LNCaP clone FGC (cell line): ENCODE measurements around the gene DNAH12.
"Not testable (repeated sequence)": the region's sequence is repeated elsewhere in the genome, so short reads cannot be mapped to it uniquely, and the experiment has no call there.

Experiments
- DNase-seq: peaks from one replicate; pipeline ENCODE4 v3.0.0-alpha.2; 2011; ENCODE audit warnings: low read depth
- H3K4me3 ChIP-seq: 2 replicates; pipeline ENCODE4 v1.5.1; 2011; ENCODE audit warnings: mild to moderate bottlenecking, low read depth, low read length, control low read depth
- CTCF ChIP-seq: IDR thresholded peaks from 2 replicates; pipeline ENCODE4 v1.5.1; 2012; ENCODE audit warnings: mild to moderate bottlenecking; ENCODE audit not compliant: control insufficient read depth, insufficient read depth; ENCODE audit errors: extremely low read depth

The DNAH12 gene

GRCh38 chr3:57386307-57386706 is 157.8 kb downstream of the DNAH12 start:
- TF ChIP-seq CTCF: no peak
- DNase-seq: no peak
- no peak overlapping the region for H3K4me3 ChIP-seq

GRCh38 chr3:57385498-57385897 is 158.6 kb downstream of the DNAH12 start:
- no peak for DNase-seq
- TF ChIP-seq CTCF: no peak
- H3K4me3 ChIP-seq: no peak overlapping the region

- DNase-seq: no peak
- H3K4me3 ChIP-seq: no peak overlapping the region
- no peak for TF ChIP-seq CTCF
Measured at GRCh38 chr3:57383838-57384237, 160.3 kb downstream of the DNAH12 start.

GRCh38 chr3:57383406-57383805 is 160.7 kb downstream of the DNAH12 start:
- TF ChIP-seq CTCF: no peak

GRCh38 chr3:57382933-57383332 is 161.2 kb downstream of the DNAH12 start:
- H3K4me3 ChIP-seq: no peak overlapping the region
- DNase-seq: no peak
- no peak for TF ChIP-seq CTCF

More at GRCh38 chr3:57383406-57383805, 160.7 kb downstream of the DNAH12 start:
- H3K4me3 ChIP-seq: no peak overlapping the region
- no peak for DNase-seq

- no peak overlapping the region for H3K4me3 ChIP-seq
- no peak for TF ChIP-seq CTCF
- no peak for DNase-seq
Measured at GRCh38 chr3:57370341-57370740, 173.8 kb downstream of the DNAH12 start.

- not testable (repeated sequence) for H3K4me3 ChIP-seq
Measured at GRCh38 chr3:57365089-57365488, 179.1 kb downstream of the DNAH12 start.

GRCh38 chr3:57356275-57356674 is 187.9 kb downstream of the DNAH12 start:
- not testable (repeated sequence) for H3K4me3 ChIP-seq, DNase-seq

More at GRCh38 chr3:57365089-57365488, 179.1 kb downstream of the DNAH12 start:
- not testable (repeated sequence) for DNase-seq
